GOT3 (cell line): ENCODE measurements around the gene INTS11.

Experiments
- DNase-seq: peaks from one replicate; lab custom pipeline; 2025; ENCODE audit warnings: mixed read lengths; lab: John Stamatoyannopoulos, UW

INTS11 gene

DNA sequence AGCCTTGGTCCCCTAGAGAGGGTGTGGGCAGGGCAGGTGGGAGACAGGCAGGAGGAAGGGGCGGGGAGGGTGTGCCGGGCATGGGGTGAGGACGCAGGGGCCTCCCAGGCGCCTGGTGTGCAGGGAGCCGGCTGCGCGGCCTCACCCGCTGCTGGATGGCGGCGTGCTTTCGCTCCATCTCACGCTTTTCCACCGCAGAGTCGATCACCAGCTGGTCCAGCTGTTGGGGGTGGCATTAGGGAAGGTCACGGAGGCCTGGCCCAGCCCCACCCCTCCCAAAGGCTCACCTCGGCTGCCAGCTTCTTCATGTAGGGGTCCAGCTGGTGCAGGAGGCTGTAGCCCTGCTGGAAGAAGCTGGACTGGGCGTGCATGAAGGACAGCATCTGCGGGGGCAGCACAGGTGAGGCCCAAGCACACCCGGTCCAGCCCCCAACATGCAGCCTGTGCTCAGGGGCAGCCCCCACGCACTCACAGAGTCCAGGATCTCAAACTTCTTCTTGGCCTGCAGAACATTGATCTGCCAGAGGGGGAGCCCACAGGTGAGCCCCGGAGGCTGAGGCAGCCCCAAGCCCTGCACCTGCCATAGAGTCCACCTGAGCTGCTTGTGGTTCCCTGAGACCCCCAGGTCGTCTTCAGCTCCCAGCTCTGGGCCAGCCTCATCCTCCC is 24.6 kb downstream of the INTS11 start:
- DNase-seq, result no peak

DNA sequence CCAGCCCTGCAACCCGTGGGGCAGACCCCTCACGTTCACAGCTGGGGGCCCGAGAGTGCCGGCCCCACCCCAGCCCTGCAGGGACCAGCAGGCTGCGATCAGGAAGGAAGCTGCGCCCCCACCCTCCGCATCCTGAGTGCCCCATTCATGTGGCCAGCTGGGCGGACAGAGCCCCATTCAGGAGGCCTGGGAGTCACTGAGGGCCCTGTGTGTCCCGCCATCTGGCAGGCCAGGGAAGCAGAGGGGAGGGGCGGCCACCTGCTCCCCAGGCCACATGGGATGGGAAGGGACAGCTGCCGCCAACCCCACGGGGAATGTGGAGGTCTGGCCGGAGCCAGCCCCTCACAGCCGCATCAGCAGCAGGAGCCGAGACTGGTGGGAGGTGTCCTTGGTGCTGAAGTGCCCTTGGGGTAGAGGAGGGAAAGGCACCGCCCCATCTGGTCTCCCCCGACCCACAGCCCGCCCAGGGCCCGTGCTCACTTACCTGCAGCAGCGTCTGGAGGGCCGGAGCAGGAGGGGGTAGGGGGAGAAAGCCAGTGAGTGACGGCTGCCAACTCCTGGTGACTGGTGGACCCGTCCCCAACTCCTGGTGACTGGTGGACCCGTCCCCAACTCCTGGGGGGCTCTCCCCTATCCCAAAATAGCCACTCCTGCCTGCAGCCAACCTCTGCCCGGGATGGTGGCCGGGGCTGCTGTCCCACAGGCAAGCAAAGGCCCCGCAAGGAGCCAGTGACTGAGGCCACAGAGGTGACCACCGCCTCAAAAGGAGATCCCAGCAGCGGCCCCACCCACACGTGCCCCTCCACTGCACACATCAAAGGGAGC is 25.4 kb downstream of the INTS11 start:
- no peak for DNase-seq

DNA sequence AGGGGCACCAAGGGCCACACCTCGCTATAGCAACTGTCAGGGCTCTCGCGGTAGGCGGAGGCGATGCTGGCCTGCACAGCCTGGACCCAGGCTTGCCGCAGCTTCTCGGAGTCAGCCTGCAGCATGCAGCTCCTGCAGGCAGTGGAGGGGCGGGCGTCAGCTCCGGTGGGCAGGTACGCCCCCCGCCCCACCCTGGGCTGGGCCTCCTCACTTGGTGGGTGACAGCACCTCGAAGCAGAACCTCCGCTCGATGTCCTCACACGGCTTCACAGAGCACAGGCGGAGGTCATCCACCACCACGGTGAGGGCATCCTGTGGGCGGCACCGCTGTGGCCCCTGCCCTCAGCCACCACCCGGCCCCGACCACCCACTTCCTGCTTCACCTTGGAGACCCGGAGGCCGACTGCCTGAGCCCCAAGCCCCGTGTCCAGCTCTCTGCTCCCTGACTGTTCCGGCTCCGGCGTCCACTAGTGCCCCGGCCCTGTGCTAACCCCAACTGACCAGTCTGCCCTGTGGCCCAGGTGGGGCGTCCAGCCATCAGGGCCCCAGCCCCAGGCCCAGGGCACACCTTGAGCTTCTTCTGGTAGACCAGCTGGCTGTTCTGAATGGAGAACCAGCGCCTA is 26.5 kb downstream of the INTS11 start:
- DNase-seq, result no peak

DNA sequence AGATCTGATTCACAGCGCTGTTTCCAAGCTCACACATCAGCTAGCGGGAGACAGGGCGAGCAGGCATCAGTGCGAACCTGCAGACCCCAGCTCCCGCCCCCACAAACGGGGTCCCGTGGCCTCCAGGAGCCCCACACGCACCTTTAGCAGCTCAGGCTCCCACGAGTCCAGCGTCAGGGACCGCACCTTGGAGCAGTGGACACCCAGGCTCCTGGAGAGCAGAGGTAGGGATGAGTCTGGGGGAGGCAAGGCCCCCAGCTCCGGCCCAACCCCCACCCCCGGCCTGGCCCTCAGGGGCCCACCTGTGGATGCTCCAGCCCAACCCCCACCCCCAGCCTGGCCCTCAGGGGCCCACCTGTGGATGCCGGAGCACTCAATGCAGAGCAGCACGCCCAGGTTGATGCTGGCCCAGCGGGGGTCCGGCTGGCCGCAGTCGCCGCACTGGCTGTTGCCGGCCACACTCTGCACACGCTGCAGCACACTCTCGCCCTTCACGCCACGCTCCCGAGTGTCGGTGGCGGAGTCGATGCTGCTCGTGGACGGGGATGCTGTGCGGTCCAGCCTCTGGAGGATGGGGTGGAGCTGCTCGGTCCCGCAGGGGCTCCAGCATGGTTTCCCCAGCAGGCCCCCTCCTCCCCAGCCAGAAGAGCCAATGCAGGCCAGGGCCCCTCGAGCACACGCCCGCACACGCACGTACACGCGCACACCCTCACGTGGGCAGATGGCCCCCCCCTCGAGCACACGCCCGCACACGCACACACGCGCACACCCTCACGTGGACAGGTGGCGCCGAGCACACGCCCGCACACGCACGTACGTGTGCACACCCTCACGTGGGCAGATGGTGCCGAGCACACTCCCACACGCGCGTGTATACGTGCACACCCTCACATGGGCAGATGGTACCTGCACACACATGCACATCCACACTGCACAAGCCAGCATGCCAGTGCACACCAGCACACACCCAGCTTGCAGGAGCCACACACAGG is 28.1 kb downstream of the INTS11 start:
- DNase-seq, result no peak

DNA sequence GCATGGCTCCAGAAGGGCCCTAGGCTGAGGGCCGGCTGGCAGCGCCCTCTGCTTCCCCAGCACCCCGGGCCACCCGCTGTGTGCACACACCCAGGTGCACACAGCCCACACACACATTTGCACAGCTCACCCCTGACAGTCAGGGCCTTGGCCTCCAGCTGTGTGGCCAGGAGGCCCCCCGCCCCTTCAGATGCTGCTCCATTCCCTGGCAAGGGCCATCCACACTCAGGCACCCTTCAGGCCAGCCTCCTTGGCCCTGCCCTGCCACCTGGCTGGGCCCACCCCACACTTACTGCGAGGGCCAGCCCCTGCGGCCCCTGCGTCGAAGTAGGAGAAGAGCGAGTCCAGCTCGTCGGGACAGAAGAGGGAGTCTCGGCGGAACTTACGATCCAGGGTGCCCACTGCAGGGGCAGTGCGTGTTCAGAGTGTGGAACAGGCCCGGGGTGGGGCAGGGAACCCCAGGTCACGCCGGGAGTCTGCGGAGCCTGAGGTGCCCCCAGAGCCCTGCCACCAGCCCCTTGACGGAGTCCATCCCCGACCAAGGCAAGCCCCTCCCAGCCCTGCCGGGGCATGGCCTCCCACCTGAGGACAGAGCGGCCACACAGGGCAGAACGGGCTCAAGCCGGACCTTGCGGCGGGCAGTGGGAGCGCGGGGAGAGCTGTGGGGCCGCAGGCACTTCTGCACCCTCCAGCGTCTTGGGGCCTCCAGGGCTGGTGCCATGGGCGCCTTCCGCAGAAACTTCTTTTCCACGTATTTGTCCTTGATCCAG is 29.1 kb downstream of the INTS11 start:
- DNase-seq, result no peak

DNA sequence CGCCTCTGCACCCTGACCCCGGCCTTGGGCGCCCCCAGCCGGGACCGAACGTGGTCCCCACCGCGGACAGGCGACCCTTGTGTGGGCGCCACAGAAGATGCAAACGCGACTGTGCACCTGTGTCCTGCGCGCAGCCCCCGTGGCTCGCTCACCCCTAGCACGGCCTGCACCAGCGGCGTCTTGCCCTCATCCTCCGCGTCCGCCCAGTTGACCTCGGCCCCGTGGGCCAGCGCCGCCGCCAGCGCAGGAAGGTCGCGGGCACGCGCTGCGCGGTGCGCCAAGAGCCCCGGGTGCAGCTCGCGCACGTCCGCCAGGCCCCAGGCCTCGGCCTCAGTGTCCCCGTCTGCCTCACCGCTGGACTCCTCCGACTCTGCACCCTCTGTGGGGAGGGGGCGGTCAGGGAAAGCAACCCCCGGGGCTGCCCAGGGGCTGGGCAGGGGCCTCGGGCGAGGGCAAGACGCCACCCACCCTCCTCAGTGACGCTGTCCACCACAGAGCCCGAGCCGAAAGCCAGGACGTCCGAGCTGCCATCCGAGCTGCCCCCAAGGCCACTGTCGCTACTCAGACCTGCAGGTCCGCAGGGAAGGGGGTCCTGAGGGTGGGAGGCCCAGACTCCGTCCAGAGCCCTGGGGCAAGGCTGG is 30.1 kb downstream of the INTS11 start:
- DNase-seq, result no peak

DNA sequence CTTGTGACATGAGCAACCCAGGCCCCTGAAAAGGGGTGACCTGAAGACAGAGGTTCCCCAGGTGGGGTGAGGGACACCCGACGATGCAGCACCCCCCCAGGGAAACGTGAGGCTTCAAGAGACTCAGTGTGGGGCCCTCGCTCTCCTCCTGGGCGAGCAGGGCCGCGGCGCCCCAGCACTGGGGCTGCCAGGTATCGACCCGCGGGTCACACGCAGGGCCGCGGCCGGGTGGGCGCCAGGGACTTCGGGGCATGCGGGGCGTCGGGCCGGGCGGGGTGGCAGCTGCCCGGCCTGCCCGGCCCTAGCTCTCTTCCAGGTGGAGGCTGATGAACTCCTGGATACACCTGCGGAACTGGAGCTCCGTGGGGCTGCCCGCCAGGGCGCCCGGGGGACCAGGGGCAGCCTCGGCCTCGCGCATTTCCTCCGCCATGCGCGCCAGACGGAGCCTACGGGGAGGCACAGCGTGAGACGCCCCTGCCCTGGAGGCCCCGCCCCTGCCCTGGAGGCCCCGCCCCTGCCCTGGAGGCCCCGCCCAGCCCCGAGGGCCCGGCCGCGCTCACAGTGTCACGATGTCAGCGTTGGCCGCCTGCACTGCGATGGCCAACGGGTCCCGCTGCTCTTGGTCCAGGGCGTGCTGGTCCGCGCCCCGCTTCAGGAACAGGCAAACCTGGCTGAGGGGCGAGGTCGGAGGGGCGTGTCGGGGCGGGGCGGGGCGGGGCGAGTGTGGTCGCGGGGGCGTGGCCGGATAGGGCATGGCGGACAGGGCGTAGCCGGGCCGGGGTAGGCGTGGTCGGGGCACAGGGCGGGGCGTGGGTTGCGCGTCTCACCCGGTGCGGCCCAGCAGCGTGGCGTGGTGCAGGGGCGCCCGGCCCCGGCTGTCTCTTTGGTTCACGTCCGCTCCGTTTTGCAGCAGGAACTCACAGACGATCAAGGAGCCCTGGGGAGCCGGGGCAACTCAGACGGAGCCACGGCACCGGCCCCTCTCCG is 30.9 kb downstream of the INTS11 start:
- DNase-seq, result no peak

DNA sequence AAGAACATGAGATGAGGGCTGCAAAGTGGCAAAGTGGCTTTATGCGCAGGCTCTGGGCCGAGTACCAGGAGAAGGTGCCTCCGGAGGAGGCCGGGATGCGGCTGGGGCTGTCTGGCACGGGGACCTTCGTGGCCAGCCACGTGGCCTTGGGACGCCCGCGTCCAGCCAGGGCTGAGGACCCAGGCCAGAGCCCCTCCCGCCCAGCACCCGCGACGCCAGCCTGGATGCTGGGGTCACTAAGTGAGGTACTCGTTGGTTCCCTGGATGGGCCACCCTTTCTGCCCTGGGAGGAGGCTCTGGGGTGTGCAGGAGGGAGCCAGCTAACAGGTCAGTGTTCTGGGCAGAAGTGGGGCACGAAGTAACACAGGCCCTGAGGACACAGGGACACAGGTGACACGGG is 31.6 kb downstream of the INTS11 start:
- no peak for DNase-seq

DNA sequence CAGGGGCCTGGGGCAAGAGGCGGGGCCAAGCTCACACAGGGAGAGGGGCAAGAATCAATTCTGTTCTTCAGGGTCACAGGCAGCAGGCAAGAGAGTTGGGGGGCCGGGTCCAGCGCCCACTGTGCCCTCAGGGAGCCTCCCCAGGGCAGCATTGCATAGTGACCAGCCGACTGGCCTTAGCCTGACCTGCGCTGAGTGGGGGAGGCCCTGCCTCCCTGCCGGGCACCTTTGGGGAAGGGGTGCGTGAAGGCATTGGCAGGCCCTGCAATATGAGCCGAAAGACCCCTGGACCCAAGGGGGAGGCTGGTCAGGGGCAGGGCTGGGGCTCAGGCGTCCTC is 32.0 kb downstream of the INTS11 start:
- DNase-seq, result no peak

DNA sequence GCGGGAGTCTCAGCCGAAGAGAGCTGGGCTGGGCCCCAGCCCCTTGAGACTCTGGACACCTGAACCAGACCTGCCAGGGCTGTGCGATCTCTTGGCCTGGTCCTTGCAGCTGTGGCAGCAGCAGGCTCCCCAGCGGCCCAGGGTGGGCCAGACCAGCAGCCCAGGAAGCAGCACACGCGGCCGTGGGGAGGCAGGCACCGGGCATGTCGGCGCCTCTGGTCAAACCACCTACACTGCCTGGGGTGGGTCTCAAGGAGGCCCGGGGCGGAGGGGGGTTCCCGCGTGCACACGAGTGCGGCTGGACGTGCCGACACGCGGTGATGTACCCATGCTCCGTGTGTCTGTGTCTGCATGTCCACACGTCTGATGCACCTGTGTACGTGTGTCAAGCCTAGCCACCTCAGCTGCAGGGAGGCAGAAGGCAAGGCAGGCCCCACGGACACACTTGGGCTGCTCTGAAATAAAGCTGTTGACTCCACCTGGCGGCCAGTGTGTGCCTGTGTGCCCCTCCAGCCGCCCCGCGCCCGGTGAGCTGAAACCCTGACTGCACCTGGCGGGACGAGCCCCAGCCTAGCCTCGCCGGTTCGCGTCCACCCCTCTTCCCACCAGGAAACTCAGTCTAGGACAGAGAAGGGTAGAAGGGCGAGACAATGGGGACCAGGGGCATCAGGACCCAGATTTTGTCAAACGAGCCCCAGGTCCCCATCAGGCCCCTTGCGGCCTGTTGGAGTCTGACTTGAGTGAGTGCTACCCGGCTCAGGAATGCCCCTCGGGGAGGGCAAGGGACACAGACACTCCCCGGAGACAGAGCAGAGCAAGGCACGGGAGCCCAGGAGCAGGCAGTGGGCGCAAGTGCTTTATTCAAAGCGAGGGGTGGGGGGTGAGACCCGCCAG is 32.7 kb downstream of the INTS11 start:
- DNase-seq, result no peak

DNA sequence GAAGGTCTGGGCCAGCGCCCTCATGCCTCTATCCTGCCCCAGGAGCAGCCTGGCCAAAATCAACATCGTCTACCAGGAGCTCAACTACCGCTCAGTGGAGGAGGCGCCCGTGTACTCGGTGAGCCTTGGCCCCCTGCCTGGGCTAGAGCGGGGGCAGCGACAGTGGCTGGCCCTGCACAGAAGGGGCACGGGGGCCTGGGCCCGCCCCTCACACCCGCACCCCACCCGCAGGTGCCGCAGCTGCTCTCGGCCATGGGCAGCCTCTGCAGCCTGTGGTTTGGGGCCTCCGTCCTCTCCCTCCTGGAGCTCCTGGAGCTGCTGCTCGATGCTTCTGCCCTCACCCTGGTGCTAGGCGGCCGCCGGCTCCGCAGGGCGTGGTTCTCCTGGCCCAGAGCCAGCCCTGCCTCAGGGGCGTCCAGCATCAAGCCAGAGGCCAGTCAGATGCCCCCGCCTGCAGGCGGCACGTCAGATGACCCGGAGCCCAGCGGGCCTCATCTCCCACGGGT is 33.4 kb downstream of the INTS11 start:
- no peak for DNase-seq

DNA sequence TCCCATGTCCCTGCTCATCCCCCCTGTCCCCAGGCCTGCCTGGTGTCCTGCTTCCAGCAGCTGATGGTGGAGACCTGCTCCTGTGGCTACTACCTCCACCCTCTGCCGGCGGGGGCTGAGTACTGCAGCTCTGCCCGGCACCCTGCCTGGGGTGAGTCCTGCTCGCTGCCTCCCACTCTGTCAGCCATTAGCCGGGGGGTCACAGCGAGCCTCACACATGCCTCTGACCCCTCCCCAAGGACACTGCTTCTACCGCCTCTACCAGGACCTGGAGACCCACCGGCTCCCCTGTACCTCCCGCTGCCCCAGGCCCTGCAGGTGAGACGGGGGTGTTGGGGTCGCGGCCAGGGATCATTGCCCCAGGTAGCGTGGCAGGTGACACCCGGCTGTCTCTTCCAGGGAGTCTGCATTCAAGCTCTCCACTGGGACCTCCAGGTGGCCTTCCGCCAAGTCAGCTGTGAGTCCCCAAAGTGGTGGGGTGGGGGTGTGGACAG is 34.2 kb downstream of the INTS11 start:
- DNase-seq, result peak; percentile 52

DNA sequence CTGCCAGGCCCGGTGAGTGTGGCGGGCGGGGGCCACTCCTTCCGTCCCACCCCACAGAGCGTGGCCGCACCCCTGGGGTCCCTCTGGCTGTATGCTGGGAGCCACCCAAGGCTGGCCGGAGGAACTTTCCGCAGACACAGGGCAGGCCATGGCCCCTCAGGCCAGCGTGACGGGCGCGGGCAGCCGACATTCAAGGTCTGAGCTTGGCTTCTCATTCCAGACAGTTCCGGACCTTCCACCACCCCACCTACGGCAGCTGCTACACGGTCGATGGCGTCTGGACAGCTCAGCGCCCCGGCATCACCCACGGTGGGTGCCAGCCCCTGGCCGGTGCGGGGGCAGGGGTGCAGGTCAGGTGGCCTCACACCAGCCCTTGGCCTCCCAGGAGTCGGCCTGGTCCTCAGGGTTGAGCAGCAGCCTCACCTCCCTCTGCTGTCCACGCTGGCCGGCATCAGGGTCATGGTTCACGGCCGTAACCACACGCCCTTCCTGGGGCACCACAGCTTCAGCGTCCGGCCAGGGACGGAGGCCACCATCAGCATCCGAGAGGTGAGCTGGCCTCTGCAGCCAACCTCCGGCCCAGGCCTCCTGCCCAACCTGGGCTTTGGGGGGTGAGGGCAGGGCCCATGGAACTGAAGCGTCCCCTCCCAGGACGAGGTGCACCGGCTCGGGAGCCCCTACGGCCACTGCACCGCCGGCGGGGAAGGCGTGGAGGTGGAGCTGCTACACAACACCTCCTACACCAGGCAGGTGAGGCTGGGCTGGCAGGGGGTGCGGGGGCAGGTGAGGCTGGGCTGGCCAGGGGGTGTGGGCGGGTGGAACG is 37.0 kb downstream of the INTS11 start:
- no peak for DNase-seq

DNA sequence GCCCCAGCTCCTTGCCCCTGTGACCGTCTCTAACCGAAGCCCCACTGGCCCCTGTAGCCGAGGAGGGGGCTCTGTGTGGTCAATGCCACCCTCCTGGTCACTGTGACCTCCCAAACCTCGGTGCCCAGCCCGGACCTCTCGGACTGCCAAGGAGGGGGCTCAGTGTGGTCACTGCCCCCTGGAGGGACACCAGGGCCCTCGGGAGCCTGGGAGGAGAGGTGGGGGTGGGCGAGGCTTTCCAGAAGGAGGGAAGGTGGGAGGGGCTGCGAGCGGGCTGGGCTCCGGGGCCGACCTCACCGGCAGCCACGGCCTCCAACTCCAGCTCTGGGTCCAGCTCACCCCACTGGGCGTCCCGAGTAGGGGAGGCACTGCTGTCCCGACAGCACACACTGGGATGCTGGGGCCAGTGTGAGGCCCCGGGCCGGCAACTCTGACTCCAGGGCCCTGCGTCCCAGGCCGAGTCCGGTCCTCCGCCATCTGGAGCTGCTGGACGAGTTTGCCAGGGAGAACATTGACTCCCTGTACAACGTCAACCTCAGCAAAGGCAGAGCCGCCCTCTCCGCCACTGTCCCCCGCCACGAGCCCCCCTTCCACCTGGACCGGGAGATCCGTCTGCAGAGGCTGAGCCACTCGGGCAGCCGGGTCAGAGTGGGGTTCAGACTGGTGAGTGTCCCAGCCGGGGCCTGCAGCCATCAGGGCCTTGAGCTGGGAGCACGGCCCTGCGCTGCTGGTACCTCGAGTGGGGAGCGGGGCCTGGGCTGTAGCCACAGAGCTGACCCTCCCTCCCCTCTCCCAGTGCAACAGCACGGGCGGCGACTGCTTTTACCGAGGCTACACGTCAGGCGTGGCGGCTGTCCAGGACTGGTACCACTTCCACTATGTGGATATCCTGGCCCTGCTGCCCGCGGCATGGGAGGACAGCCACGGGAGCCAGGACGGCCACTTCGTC is 37.9 kb downstream of the INTS11 start:
- no peak for DNase-seq

DNA sequence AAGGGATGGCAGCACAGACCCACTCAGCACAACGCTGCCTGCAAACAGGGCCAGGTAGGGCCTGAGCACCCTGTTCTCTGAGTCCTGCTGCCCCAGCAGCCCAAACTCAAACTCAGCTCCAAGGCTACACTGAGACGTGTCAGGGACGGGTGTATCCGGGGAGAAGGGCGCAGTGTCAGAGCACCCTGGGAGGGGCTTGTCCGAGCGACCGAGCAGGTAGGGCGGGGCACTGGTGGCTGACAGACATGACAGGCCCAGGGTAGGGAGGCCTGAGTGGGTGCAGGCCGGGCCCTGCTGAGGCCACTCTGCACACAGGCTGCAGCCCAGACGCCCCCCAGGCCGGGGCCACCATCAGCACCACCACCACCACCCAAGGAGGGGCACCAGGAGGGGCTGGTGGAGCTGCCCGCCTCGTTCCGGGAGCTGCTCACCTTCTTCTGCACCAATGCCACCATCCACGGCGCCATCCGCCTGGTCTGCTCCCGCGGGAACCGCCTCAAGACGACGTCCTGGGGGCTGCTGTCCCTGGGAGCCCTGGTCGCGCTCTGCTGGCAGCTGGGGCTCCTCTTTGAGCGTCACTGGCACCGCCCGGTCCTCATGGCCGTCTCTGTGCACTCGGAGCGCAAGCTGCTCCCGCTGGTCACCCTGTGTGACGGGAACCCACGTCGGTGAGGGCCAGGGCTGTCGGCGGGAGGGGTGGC is 38.7 kb downstream of the INTS11 start:
- DNase-seq, result no peak
